AG09309 (cell line): Measurements from ENCODE around the gene BEX1.
"Not testable (repeated sequence)": the region's sequence is repeated elsewhere in the genome, so short reads cannot be mapped to it uniquely, and the experiment has no call there.

Source experiments
- DNase-seq: peaks from one replicate; pipeline ENCODE4 v3.0.0-alpha.2; 2010; ENCODE audit warnings: low read depth
- H3K4me3 ChIP-seq: 2 replicates; pipeline ENCODE4 v1.5.1; 2011; ENCODE audit warnings: mild to moderate bottlenecking, low read depth, low read length, moderate library complexity; ENCODE audit not compliant: control insufficient read depth
- CTCF ChIP-seq: IDR thresholded peaks from 2 replicates; pipeline ENCODE4 v1.5.1; 2011; ENCODE audit warnings: mild to moderate bottlenecking, low read depth, low read length, inconsistent platforms; ENCODE audit not compliant: insufficient read depth, control insufficient read depth; ENCODE audit errors: missing control alignments

The BEX1 gene

GRCh38 chrX:103063918-103064434 lies at the start of gene BEX1:
TSS of gene BEX1 (minus strand) at chrX:103064171. CDS start at chrX:103063274, 897 bp downstream.
- TF ChIP-seq CTCF = no peak

GRCh38 chrX:103109497-103109896 lies 45.5 kb upstream of the BEX1 start:
- H3K4me3 ChIP-seq, DNase-seq: not testable (repeated sequence)

More at GRCh38 chrX:103063918-103064434, at the start of gene BEX1:
- DNase-seq = no peak
- peak within 1 kb of the TSS; percentile 45 for H3K4me3 ChIP-seq

- no peak for TF ChIP-seq CTCF
- H3K4me3 ChIP-seq = no peak overlapping the region
- DNase-seq = peak; percentile 4
Observed at GRCh38 chrX:103107836-103108235, 43.9 kb upstream of the BEX1 start.

- not testable (repeated sequence) for H3K4me3 ChIP-seq, DNase-seq
Observed at GRCh38 chrX:103107227-103107737, 43.3 kb upstream of the BEX1 start.

GRCh38 chrX:103104370-103104769 lies 40.4 kb upstream of the BEX1 start:
- DNase-seq, H3K4me3 ChIP-seq: not testable (repeated sequence)

GRCh38 chrX:103103866-103104265 lies 39.9 kb upstream of the BEX1 start:
- DNase-seq, H3K4me3 ChIP-seq: not testable (repeated sequence)

GRCh38 chrX:103101299-103102042 lies 37.5 kb upstream of the BEX1 start:
- no peak for DNase-seq
- no peak for TF ChIP-seq CTCF
- no peak overlapping the region for H3K4me3 ChIP-seq

GRCh38 chrX:103100484-103100883 lies 36.5 kb upstream of the BEX1 start:
- no peak overlapping the region for H3K4me3 ChIP-seq
- no peak for TF ChIP-seq CTCF
- DNase-seq = no peak

- DNase-seq = peak; percentile 11
- H3K4me3 ChIP-seq = no peak overlapping the region
- no peak for TF ChIP-seq CTCF
Observed at GRCh38 chrX:103099691-103100090, 35.7 kb upstream of the BEX1 start.
